ENCODE results near the gene SP100.

Gene SP100

DNA sequence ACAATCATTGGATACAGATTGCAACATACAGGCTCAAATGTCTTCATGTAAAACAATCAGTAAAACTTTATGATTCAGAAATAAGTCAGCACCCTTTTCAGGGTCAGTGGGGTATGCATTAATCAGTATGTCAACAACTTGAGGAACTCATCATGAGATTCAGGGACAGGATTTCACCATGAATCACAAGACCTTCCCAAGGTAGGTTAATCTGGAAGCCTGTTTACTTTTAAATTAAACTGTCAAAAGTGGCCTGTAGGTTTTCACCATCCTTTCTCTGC is 104.8 kb downstream of the SP100 start:
- DNase-seq (ENCODE audit: low read depth), result peak; percentile 95
- no peak overlapping the region for H3K4me3 ChIP-seq (ENCODE audit: low read length)
- TF ChIP-seq, protein P1, sequence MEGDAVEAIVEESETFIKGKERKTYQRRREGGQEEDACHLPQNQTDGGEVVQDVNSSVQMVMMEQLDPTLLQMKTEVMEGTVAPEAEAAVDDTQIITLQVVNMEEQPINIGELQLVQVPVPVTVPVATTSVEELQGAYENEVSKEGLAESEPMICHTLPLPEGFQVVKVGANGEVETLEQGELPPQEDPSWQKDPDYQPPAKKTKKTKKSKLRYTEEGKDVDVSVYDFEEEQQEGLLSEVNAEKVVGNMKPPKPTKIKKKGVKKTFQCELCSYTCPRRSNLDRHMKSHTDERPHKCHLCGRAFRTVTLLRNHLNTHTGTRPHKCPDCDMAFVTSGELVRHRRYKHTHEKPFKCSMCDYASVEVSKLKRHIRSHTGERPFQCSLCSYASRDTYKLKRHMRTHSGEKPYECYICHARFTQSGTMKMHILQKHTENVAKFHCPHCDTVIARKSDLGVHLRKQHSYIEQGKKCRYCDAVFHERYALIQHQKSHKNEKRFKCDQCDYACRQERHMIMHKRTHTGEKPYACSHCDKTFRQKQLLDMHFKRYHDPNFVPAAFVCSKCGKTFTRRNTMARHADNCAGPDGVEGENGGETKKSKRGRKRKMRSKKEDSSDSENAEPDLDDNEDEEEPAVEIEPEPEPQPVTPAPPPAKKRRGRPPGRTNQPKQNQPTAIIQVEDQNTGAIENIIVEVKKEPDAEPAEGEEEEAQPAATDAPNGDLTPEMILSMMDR (IDR thresholded peaks at IDR 0.05; ENCODE audit: insufficient read depth, low read depth, low read length, missing control alignments), result no peak

DNA sequence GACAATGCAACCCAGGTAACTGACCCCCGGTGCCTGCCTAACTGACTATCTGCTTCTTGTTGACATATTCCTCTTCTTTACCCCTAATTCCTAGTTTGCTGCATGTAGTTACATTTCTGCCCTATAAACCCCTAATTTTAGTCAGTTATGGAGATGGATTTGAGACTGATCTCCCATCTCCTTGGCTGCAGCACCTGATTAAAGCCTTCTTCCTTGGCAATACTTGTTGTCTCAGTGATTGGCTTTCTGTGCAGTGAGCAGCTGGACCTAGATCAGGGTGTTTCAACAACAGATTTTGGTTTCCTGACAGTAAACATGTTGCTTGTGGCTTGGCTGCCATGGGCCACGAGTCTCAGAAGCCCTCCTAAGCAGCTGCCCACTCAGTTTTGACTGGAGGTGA is 105.4 kb downstream of the SP100 start:
- no peak overlapping the region for H3K4me3 ChIP-seq (ENCODE audit: low read length)
- TF ChIP-seq, protein P1 (IDR thresholded peaks at IDR 0.05; ENCODE audit: insufficient read depth, low read depth, low read length, missing control alignments), result no peak
- DNase-seq (ENCODE audit: low read depth), result no peak

DNA sequence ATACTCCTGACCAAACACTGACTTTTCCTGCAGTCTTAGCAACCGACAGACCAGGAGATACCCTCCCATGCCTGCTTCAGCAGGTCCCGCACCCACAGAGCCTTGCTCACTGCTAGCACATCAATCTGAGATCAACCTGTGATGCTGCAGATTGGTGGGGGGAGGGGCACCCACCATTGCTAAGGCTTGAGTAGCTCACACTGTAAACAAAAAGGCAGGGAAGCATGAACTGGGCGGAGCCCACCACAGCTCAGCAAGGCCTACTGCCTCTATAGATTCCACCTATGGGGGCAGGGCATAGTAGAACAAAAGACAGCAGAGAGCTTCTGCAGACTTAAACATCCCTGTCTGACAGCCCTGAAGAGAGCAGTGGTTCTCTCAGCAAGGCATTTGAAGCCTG is 109.7 kb downstream of the SP100 start:
- TF ChIP-seq, protein P1 (IDR thresholded peaks at IDR 0.05; ENCODE audit: insufficient read depth, low read depth, low read length, missing control alignments), result no peak
- no peak overlapping the region for H3K4me3 ChIP-seq (ENCODE audit: low read length)
- no peak for DNase-seq (ENCODE audit: low read depth)

DNA sequence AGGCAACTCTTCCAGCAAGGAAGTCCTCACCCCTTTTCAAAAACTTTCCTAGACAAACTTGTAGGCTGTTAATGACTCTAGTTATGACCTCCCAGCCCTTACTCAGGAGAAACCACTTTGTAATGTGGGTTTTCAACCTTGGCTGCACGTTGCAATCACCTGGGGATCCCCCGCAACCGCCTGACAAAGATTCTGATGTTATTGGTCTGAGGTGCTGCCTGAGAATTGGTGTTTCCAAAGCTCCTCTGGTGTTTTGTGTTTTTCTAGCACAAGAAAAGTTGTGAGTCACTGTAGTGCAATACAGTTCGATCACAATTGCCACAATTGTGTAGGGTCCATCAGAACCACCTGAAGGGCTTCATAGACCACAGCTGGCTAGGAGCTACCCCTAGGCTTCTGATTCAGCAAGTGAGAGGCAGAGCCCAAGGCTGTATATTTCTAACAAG is 121.6 kb downstream of the SP100 start:
- TF ChIP-seq, protein P1 (IDR thresholded peaks at IDR 0.05; ENCODE audit: insufficient read depth, low read depth, low read length, missing control alignments), result no peak
- no peak overlapping the region for H3K4me3 ChIP-seq (ENCODE audit: low read length)
- no peak for DNase-seq (ENCODE audit: low read depth)

DNA sequence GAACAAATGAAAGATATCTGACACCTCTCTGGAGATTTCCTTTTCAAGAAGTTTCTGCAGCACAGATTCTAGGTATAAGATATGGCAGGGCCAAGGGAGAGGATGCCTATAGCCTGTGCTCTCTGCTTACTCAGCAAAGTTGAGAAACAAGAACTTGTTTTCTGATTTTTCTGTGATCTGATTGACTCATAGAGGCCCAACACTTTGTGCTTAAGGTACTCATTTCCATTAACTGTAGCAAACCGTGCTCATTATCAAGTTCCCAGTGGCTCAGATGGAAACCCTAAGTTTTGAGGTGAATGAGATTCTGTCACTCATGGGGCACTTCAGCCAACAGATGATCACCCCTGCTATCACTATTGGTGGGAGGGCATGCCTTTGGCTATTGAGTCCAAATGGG is 124.3 kb downstream of the SP100 start:
- TF ChIP-seq, protein P1 (IDR thresholded peaks at IDR 0.05; ENCODE audit: insufficient read depth, low read depth, low read length, missing control alignments), result no peak
- DNase-seq (ENCODE audit: low read depth), result peak; percentile 14
- no peak overlapping the region for H3K4me3 ChIP-seq (ENCODE audit: low read length)

DNA sequence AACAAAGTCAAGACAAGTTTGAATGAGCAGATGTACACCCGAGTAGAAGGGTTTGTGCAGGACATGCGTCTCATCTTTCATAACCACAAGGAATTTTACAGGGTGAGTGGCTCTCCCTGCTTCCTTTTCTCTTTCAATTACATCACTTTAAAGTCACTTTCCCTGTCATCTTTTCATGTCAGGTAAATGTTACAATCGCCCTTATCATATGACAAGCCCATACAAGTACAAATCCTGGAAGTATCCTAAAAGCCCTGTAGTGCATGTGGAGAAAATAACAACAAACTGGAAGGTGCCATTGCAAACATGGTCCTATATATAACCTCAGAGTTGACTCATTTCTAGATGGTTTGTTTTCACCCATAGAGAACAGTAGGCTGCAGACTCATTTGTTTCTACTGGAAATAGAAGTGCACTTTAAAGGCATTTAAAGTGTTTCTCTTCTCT is 126.0 kb downstream of the SP100 start:
- TF ChIP-seq, protein P1 (IDR thresholded peaks at IDR 0.05; ENCODE audit: insufficient read depth, low read depth, low read length, missing control alignments), result no peak
- peak; percentile 83 for DNase-seq (ENCODE audit: low read depth)
- H3K4me3 ChIP-seq (ENCODE audit: low read length), result no peak overlapping the region

DNA sequence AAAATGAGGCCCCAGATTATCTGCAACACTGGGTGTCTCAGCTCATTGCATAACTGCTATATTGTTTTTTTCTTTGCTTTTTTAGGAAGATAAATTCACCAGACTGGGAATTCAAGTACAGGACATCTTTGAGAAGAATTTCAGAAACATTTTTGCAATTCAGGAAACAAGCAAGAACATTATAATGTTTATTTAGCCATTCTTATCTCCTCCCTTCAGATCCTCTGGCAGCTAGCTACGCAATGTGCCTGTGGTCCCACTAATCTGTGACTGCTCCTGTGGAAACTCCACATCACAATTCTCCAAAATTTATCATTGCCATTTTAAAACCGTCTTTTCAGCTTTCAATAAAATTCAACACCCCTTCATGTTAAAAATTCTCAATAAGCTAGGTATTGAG is 126.8 kb downstream of the SP100 start:
- DNase-seq (ENCODE audit: low read depth), result no peak
- H3K4me3 ChIP-seq (ENCODE audit: low read length), result no peak overlapping the region
- TF ChIP-seq, protein P1 (IDR thresholded peaks at IDR 0.05; ENCODE audit: insufficient read depth, low read depth, low read length, missing control alignments), result no peak
